ENCODE measurements around the gene CORO2B.
A peak's percentile ranks its signal among the peaks of the same experiment; 100 is the strongest.
"Not testable (repeated sequence)": the region's sequence is repeated elsewhere in the genome, so short reads cannot be mapped to it uniquely, and the experiment has no call there.

Gene CORO2B

DNA sequence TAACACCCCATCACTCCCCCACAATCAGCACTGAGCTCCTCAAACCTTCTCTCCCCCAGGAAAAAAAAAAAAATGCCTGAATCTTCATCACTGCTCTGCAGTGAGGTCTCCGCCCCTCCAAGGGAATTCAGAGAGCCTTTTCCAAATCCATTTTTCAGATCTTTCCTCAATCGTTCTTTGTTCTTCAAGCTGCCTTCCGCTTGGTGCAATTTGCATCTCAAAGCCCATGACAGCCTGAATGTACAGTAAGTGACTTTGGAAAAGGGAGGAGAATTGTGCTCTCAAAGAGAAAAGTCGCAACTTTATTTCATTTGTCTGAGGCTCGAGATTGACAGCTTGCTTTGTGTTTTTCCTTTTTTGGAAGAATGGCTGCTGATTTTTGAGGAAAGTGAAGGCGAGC, 75.0 kb downstream of the CORO2B start:
- DNase-seq, result no peak

DNA sequence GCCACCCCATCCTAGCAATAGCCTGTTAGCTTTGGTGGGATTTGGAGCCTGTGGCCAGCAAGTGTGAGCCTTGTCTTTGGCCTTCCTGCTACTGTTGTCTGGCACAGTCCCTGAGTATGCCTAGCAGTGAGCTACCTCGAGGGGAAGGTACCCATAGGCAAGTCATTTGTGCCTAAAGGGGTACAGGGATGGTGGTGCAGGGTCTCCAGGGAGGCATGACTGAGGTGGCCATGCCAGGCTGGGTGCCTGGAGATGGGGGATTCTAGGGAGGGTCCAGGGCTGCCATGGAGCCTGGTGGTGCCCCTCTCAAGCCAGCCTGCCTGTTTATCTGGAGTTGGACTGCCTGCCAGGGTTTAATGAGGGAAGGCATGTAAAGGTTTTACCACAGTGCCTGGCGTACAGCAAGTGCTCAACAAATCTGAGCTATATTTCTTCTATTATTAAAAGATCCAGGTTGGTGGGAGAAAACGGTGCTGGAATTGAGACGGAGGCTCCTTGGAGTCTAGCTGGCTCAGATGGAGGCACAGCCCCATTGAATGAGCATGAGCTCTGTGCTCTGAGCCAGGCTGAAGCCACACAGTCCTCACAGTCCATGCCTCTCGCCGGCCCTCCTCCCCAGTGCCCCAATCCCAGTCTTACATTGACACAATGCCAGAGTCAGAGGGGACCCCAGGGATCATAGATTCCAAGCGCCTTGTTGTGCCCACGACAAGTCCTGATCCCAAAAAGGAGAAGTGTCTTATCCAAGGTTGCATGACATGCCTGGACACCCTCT, 76.2 kb downstream of the CORO2B start:
- DNase-seq, result no peak

DNA sequence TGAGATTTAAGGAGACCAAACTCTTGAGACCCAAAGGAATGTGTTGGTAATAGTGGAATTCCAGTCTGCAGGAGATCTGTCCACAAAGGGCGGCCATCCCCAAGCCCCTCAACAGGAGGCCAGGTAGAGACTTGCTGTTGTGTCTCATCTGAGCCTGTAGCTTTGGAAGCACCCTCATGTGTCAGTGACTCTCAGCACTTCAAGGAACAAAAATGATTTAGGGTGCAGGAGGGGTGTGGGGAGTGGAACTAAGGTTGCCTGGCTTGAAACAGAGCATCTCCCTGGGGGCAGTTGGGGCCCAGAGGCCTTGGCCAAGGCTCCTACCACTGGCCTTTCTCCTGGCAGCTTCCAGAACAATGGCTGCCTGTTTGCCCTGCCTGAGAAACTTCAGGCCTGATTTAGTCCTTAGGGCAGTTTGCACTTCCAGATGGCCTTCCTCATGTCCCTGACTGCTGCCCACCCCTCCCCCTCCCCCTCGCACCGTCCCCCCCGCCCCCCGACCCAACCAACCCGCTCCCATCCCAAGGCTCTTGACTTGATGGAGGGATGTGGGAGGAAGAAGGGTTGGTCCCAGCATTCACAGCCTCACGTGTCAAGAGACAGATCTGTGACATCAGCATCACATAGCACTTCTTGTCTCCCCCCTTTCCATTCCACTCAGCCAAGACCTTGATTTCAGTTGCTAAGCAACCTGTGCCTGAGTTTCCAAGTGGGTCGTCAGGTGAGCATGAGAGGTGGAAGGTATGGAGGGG, 77.1 kb downstream of the CORO2B start:
- DNase-seq, result no peak

DNA sequence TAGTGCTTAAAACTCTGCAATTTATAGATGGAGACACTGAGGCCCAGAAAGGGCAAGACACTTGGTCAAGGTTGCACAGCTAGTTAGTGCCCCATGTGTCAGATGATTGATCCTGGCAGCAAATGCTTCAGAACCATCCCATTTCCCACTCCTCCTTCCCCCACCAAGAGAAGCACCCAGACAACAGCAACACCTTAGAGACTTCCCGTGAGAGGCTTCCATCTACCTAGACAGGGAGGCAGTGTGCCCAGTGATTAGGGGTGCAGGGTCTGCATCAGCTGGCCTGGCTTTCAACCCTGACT, 77.6 kb downstream of the CORO2B start:
- DNase-seq, result no peak

DNA sequence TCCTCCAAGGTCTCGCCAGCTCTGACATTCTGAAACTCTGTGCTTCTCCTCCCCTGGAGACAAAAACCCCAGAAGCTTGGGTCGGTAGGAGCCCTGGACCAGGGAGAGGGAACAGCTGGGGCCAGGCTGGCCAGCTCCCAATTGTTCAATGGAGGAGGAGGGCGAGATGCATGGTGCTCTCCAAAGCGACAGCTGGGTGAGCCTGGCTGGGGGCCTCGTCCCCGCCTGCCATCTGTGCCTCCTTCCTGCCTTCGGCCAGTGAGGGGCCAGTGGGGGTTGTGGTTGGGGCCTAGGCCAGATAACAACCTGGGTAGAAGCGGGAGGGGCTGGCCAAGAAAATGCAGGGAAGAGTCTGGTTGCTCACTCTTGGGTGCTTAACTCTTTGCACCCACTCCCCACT, 79.4 kb downstream of the CORO2B start:
- peak; percentile 78 for DNase-seq

DNA sequence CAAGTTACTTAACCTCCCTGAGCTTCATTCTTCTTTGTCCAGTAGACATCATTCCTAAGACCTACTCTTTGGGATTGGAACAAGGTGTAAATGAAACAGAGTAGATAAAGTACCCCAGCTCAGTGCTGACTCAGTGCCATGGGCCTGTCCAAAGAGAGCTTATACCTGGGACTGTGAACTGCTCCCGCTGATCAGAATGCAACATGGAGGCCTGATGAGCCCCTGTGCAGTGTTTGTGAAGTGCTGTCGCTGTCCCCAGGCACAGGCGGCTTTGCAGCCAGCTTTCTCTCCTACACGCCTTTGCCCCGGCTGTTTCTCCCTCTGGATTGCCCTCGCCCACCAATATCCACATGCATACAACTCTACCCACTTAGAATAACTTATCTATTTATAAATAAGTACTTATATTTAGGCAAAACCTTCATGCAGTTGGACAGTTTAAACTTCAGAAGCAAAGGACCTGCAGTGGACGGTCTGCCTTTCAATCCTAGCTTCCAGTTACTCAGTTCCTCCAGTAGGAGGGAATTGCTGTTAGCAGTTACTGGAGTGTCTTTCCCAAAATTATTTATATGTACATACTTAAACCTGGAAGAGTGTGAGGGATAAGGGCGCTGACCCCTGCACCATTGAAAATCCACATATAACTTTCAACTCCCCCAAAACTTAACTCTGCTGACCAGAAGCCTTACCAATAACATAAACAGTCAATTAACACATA, 80.0 kb downstream of the CORO2B start:
- DNase-seq, result no peak

DNA sequence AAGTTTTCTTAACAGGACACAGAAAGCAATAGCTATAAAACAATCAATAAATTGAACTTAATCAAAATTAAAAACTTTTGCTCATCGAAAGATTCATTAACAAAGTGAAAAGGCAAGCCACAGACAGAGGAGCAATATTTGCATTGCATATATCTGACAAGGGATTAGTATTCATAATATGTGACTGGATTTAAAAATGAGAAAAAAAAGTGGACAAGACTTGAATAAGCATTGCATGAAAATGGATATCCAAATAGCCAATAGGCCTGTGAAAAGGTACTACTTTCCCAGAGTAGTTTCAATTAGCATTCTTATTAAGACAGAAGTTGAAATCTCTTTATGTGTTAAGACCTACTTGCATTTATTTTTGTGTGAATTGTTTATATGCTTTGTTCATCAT, 84.7 kb downstream of the CORO2B start:
- DNase-seq, result no peak

DNA sequence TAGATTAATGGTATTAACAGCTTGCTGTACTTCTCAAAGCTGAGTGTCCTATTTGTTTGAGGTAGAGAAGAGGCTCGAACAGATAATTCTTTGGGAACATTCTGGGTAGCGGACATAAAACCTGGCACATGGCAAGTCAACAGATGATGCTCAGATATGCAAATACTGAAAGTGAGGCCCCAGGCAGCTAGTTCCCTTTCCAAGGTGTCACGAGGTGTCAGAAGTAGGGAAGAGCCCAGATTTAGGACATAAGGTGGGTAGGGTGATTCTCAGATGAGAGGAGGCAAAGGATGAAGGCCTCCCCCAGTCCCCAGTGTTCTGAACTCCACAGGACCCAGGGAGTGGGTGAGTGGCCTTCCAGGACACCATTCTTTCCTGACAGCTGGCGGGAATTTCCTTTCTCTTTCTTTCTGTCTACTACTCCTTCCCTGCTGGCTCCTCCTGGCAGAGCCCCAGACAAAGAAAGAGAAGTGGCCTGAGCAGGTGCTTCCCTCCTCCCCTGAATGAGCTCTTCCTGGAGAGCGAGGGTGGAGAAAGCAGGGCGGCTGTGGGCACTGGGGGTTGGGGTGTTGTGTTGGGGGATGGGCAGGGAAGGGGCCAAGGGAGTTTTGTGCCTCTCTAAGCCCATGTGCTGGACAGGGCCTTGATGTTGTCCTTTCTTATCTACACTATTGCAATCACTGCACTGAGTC, 87.5 kb downstream of the CORO2B start:
- peak; percentile 47 for DNase-seq

DNA sequence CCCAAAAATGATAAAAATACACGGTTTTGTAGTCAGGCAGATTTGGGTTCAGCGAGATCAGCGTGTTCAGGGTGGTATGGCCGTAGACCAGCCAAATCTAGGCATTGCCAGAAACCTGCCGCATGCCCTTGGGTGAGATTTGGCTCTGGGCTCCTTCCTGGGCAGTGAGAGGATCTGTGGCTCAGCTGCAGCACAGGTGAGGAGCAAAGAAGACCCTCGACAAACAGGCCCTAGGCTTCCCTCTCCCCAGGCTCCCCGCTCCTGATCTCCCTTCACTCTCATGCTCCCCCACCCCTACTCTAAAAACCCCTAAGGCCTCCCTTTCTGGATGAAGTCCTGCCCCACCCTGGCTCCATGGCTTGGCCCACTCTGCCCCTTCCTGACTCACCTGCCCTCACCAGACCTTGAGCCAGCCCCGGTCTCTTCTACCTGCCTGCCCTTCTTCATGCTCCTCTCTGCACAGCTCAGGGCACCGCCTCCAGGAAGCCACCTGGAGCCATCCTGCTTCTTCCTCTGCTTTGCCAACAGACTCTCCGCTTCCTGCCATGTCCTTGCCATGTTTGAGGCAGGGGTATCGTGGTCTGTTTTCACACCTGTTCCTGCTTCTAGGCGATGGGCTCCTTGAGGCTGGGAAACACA, 88.1 kb downstream of the CORO2B start:
- DNase-seq, result no peak

DNA sequence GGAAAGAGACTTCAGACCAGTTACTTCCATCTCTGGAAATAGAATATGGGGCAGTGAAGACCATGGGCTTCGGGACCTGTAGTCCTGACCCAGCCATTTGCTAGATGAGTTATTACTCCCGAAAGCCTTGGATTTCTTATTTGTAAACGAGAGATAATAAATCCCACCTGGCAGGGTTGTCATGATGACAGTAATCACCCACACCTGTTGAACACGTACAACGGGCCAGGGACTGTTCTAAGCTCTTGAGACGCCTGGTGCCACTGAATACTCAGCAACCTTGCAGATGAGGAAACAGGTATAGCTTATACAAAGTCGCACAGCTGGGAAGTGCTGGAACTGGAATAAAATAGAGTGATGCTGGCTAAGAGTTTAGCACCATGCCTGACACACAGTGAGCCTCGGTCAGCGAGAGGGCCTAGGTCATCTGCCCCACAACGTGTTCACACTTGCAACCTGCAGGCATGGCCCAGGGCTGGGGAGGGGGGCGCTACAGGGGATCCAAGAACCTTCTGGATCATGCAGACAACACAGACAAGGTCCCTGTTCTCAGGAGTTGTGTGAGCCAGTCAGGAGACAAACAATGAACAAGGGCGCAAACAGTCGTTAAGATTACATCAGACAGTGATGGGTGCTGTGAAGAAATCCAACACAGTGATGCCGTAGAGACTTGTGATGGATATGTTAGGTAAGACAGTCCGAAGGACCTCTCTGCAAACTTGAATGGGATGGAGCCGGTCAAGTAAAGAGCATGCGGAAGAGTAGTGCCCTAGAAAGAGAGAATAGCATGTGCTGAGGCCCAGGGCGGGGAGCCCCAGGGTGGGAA, 89.2 kb downstream of the CORO2B start:
- no peak for DNase-seq

DNA sequence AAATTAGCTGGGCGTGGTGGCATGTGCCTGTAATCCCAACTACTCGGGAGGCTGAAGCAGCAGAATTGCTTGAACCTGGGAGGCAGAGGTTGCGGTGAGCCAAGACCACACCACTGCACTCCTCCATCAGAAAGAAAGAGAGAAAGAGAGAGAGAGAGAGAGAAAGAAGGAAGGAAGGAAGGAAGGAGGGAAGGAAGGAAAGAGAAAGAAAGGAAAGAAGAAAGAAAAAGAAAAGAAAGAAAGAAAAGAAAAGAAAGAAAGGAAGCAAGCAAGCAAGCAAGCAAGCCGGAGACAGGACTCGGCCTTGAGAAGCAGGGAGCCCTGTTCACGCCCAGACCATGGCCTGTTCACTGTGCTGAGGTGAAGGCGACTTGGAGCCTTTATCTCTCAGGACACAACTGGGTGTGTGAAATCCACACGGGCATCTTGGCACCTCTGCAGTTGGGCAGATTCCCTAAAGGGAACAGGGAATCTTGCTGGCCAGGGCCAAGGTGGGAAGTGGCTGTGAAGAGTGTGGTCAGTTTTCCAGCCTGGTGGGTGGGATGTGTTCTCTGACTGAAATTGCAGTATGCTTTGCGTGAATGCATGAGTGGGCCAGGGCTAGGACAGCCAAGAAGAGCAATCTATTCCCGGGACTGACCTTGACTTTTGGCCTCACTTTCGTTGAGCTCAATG, 90.3 kb downstream of the CORO2B start:
- DNase-seq, result no peak

DNA sequence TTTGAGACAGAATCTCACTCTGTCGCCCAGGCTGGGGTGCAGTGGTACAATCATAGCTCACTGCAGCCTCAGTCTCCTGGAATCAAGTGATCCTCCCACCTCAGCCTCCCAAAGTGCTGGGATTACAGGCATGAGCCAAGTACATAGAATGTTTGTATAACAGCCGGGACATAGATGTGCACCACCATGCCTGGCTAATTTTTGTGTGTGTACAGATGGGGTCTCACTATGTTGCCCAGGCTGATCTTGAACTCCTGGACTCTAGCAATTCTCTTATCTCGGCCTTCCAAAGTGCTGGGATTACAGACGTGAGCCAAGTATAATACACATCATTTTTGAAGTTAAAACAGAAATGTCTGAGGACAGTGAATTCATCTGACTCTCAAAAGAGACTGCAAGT, 93.5 kb downstream of the CORO2B start:
- DNase-seq, result no peak

DNA sequence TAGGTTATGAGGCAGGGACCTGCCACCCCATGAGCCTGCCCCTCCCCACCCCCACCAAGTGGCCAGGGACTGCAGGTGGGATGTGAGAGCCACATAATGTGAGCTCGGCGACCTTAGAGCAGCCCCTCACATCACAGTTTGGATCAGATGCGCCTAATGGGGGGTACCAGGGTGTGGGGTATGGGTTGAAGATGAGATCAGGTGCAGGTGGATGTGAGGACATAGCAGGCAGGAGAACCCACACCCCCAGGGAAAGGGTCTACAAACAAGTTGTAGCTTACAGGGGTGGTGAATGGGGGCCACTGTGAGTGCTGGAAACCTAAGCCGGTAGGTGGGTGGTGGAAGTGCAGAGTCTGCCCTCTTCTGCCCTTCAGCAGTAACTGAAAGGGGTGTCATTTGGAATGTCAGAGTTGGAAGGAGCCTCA, 94.0 kb downstream of the CORO2B start:
- DNase-seq, result no peak

DNA sequence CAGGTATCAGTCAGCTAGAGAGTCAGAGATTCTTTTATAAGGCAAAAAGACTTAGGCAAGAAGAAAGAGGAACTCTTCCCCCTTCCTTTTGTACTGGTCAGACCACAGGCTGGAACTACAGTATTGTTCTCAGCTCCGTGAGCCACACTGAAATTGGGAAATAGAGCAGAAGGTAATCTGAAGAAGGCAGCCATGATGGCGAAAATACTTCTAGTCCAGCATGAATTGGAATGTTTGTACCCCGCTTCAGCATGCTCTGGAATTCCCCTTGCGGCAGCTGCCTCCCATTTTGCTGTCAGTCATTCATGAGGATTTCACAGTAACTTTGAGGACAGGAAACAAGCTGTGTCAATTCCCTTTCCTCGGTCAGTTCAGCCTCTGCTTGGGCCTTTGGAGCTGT, 96.2 kb downstream of the CORO2B start:
- DNase-seq, result peak; percentile 77

DNA sequence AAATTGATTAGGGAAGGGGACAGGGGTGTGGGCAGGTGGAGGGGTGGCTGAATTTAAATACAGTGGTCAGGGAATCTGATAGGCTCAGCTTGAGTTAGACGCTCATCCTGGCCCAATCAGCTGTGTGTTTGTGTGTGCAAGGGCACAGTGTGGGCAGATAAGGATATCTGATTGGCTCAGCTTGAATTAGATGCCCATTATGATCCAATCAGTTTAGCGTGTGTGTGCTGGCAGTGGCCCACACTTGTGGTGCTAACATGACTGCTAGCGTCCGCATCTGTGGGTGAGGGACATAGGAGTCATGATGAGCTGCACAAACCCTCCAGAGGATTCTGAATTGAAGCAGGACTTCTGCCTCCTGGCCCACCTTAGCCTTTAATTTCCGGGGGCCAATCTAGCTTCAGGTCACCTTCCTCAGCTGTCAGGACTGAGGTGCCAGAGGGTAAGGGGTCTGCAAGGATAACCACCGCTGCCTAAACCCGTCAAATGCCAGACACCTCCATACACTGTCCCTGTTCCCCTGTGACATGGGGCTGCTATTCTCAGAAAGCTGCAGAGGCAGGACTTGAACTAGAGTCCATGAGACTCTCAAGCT, 97.3 kb downstream of the CORO2B start:
- DNase-seq, result peak; percentile 59

DNA sequence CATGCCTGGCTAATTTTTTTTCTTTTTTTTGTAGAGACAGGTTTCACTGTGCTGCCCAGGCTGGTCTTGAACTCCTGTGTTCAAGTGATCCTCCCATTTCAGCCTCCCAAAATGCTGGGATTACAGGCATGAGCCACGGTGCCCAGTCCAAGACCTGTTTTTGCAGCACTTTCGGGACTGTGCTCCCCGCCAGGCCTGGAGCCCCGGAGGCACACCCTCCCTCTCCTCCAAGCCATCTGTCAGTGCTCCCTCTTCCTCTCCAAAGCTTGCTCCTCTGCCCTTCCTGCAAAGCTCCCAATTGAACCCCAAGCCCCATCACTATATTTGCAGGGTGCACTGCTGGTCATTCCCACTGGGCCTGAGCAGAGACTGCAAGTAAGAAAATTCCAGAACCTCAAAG, 98.1 kb downstream of the CORO2B start:
- no peak for DNase-seq

DNA sequence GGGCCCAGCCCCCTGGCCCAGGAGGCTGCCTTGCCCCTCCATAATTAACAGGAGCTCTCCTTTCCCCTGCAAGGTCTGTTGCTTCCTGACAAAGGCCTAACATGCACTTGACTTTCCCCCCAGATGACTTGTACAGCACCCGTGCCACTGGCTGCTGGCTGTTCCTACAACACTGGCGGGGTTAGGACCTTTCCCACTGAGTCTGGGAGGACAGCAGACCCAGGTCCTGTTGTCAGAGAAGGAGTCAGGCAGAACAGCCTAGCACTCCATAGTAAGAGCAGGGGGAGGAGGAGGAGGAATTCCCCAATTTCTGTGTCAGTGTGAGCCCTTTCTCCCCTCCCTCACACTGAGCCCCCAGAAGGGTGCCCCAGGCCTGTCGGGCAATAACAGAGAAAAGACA, 99.2 kb downstream of the CORO2B start:
- no peak for DNase-seq

DNA sequence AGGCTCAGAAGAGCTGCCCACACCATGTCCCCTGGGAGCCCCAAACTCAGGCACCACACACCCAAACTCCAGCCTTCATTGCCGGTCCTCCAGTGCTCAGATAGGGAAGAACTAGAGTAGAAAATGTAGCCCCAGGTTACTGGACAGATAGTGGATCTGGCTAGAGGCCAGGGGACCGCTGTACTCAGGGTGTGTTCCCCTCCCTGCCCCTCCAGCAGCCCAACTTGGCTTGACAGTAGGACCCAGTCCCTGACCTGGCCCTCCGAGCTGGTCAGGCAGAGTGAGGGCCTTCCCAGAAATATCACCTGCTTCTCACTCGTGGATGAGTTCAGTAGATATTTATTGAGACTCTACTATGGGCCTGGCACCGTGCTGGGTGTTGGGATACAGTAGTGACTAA, 100.0 kb downstream of the CORO2B start:
- DNase-seq, result peak; percentile 25

DNA sequence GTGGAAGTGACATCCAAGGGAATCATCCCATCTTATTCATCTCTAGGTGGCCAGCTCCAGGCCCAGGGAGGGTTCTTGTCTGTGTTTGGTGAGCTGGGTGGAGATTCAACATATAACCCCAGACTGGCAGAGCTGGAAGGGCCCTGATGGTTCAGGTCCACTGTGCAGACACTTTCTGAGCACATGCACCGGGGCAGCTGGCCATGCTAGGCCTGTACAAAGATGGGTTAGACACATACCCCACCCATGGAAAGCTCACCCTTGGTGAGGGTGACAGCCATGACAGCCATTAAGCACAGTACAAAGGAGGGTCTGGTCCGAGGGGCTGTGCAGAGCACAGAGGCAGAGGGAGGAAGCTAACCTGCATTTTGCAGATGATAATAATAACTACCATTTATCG, 100.4 kb downstream of the CORO2B start:
- no peak for DNase-seq

DNA sequence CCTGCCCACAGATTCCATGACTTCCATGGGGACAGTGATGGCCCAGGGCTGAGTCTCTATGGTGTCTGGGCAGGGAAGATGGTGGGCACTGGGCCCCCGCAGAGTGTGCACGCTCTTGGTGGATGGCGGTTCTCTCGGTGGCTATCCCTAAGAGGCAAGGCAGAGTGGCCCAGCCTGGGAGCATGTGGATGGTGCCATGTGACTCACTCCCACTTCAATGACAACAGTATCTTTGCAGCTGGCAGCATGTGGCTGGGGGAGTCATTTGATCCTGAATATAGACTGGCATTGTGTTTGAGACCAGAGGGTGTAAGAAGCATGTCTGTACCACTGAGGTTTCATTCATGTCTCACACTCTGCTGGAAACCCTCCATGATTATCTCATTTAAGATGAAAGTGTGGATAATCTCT, 101.2 kb downstream of the CORO2B start:
- DNase-seq, result no peak

DNA sequence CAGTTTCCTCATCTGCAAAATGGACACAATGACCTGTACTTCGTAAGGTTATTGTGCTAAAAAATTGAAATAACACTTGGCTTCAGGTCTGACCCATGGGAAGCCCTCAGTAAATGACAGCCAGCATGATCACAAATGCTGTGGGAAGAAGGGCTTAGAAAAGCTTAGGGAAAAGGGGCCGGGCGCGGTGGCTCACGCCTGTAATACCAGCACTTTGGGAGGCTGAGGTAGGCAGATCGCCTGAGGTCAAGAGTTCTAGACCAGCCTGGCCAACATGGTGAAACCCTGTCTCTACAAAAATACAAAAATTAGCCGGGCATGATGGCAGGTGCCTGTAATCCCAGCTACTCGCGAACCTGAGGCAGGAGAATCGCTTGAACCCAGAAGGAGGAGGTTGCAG, 102.0 kb downstream of the CORO2B start:
- DNase-seq, result not testable (repeated sequence)

Data from hematopoietic multipotent progenitor cell treated with erythropoietin and hydrocortisone succinate and interleukin-3 and kit ligand, for 4 days (in vitro differentiated cells).